GM12878 (cell line): ENCODE results near the gene KCNK1. TPM values are rescaled to one million over a fixed set of nuclear protein-coding genes. Genes with fewer than 3 reads are reported as not detected.
A peak's percentile ranks its signal among the peaks of the same experiment; 100 is the strongest.

Experiments
- ATAC-seq: fragments of 200-7000 bp; cut with Tn5 transposase; 3 replicates; pipeline ENCODE4 v1.9.1; 2020; ENCODE audit warnings: mild to moderate bottlenecking, moderate library complexity
- BruUV-seq: library from RNA; stranded (reverse); fragments of 400-500 nt; replicated peaks from 2 replicates; lab custom pipeline; 2021; lab: Mats Ljungman, UMichigan
- CTCF ChIA-PET: fragments of 300-600 bp; sonication (Branson Sonifier 250); formaldehyde crosslinking; extraction: SDS; loops from one replicate; lab custom pipeline; 2021; ENCODE audit warnings: inconsistent platforms; lab: Yijun Ruan, JAX
- POLR2A ChIA-PET: fragments of 350-600 bp; formaldehyde crosslinking; extraction: SDS; loops from one replicate; lab custom pipeline; 2021; ENCODE audit warnings: inconsistent platforms; lab: Charles Lee
- RAD21 ChIA-PET: fragments of 300-600 bp; sonication (Branson Sonifier 250); formaldehyde crosslinking; loops from one replicate; lab custom pipeline; 2023; ENCODE audit warnings: antibody characterized with exemption; ENCODE audit not compliant: unreplicated experiment; lab: Charles Lee
- SMC1A ChIA-PET: fragments of 300-600 bp; sonication (Branson Sonifier 250); formaldehyde crosslinking; loops from one replicate; lab custom pipeline; 2023; ENCODE audit not compliant: unreplicated experiment, uncharacterized antibody; lab: Charles Lee
- DNase-seq: peaks from one replicate; pipeline ENCODE4 v3.0.0-alpha.2; 2011; ENCODE audit warnings: low read depth, low spot score
- FAIRE-seq: peaks from 3 replicates; lab custom pipeline; 2011; peaks lifted over from hg19 to GRCh38; lab: Jason Lieb, UNC
- H2AFZ ChIP-seq: 2 replicates; pipeline ENCODE4 v1.6.0; 2011; ENCODE audit warnings: low read depth, low read length, control low read depth; ENCODE audit not compliant: control insufficient read depth
- H3K27ac ChIP-seq: 2 replicates; pipeline ENCODE4 v1.5.1; 2011; ENCODE audit warnings: control low read depth; ENCODE audit not compliant: control insufficient read depth, insufficient read depth
- H3K27me3 ChIP-seq, 2 experiments: replicated peaks in 1 of 2; 2 replicates each; pipeline versions ENCODE4 v1.6.0 to v1.6.1; 2011; ENCODE audit warnings: low read length in 1 of 2; ENCODE audit not compliant: control insufficient read depth in 2 of 2, insufficient read depth in 2 of 2
- H3K36me3 ChIP-seq, 2 experiments: 2 replicates each; pipeline ENCODE4 v1.5.1; 2011; ENCODE audit warnings: low read length in 1 of 2; ENCODE audit not compliant: control insufficient read depth in 2 of 2, insufficient read depth in 2 of 2
- H3K4me1 ChIP-seq: 2 replicates; pipeline ENCODE4 v1.6.1; 2011; ENCODE audit warnings: mild to moderate bottlenecking, low read length, moderate library complexity, mixed read lengths; ENCODE audit not compliant: control insufficient read depth, insufficient read depth
- H3K4me2 ChIP-seq: 2 replicates; pipeline ENCODE4 v1.6.0; 2011; ENCODE audit warnings: control low read depth; ENCODE audit not compliant: control insufficient read depth, insufficient read depth
- H3K4me3 ChIP-seq: fragments of 200-600 bp; sonication (generic); 2 replicates; pipeline ENCODE4 v1.5.1; 2016
- H3K79me2 ChIP-seq: 2 replicates; pipeline ENCODE4 v1.6.0; 2011; ENCODE audit warnings: low read length; ENCODE audit not compliant: control insufficient read depth, insufficient read depth
- H3K9ac ChIP-seq: 2 replicates; pipeline ENCODE4 v1.8.0; 2011; ENCODE audit warnings: low read length, control low read depth, mixed read lengths; ENCODE audit not compliant: control insufficient read depth, insufficient read depth
- H3K9me3 ChIP-seq: replicated peaks from 3 replicates; pipeline ENCODE4 v1.5.1; 2011; ENCODE audit warnings: mild to moderate bottlenecking, low read length; ENCODE audit not compliant: control insufficient read depth, insufficient read depth
- H4K20me1 ChIP-seq: 2 replicates; pipeline ENCODE4 v1.6.0; 2011; ENCODE audit not compliant: control insufficient read depth, insufficient read depth
- BHLHE40 ChIP-seq, 2 experiments: fragments of 450-650 bp in 1 of 2; IDR thresholded peaks; 2 replicates each; pipeline ENCODE4 v1.6.1; 2011 to 2017; ENCODE audit warnings: low read depth in 2 of 2, borderline replicate concordance in 1 of 2, improper control_type of control experiment in 1 of 2, low read length in 1 of 2, mild to moderate bottlenecking in 1 of 2
- CREM ChIP-seq: IDR thresholded peaks from 2 replicates; pipeline ENCODE4 v1.6.1; 2014; ENCODE audit warnings: antibody characterized with exemption, low read depth
- FOXK2 ChIP-seq: fragments of 450-650 bp; IDR thresholded peaks from 2 replicates; pipeline ENCODE4 v1.6.1; 2017; ENCODE audit warnings: mild to moderate bottlenecking, moderate library complexity
- IKZF1 ChIP-seq: fragments of 450-650 bp; conservative IDR thresholded peaks from 2 replicates; pipeline ENCODE4 v1.6.1; 2017; ENCODE audit warnings: antibody characterized with exemption, mild to moderate bottlenecking
- MEF2B ChIP-seq: fragments of 450-650 bp; IDR thresholded peaks from 2 replicates; pipeline ENCODE4 v1.6.1; 2018; ENCODE audit warnings: mild to moderate bottlenecking, moderate library complexity; ENCODE audit not compliant: partially characterized antibody, poor library complexity, severe bottlenecking
- NFYB ChIP-seq: IDR thresholded peaks from 2 replicates; pipeline ENCODE4 v1.6.1; 2011; ENCODE audit warnings: low read depth, mild to moderate bottlenecking, low read length, improper control_type of control experiment, moderate library complexity; ENCODE audit not compliant: insufficient read depth
- POU2F2 ChIP-seq: IDR thresholded peaks from 3 replicates; pipeline ENCODE4 v1.6.1; 2011; ENCODE audit warnings: low read depth, mild to moderate bottlenecking, low read length, borderline replicate concordance
- RUNX3 ChIP-seq: IDR thresholded peaks from 2 replicates; pipeline ENCODE4 v1.6.1; 2012; ENCODE audit warnings: low read length, inconsistent platforms
- ZNF207 ChIP-seq: fragments of 450-650 bp; IDR thresholded peaks from 2 replicates; pipeline ENCODE4 v1.6.1; 2014; ENCODE audit warnings: antibody characterized with exemption, mild to moderate bottlenecking, borderline replicate concordance
- WGBS: methylation state at CpG from one replicate; pipeline ENCODE4 v1.1.6; 2016; ENCODE audit warnings: low lambda C conversion rate; ENCODE audit not compliant: insufficient replicate concordance, insufficient coverage; ENCODE audit errors: missing lambda C conversion rate; 5-methylcytosine and 5-hydroxymethylcytosine counted together
- in situ Hi-C: fragments of 300-500 bp; cut with MboI; formaldehyde crosslinking; loops from 9 replicates; pipeline ENCODE4 v1.14.3; 2018; ENCODE audit warnings: mixed read lengths
- intact Hi-C: fragments of 100-400 bp; cut with micrococcal nuclease; formaldehyde crosslinking; loops from one replicate; pipeline ENCODE4 v1.14.2; 2022; ENCODE audit not compliant: unreplicated experiment
- polyA plus RNA-seq, 11 experiments: library from polyadenylated mRNA; depleted of rRNA in 4 of 11; unstranded in 6 of 11; stranded (reverse) in 5 of 11; fragments of >200 nt; fragmentation: Nextera tagmentation in 4 of 11; fragmentation: Illumina TruSeq in 1 of 11; extraction: Ambion mirVana in 4 of 11; extraction: Trizol in 1 of 11; gene quantifications; 1 replicate in 1 of 11; 2 replicates in 10 of 11; pipeline versions ENCODE4 v1.2.1 to v1.2.3, GENCODE V29; 2011 to 2016; ENCODE audit warnings: inconsistent platforms in 2 of 11, missing spikeins in 2 of 11, low read depth in 1 of 11
- total RNA-seq, 4 experiments: library from RNA; depleted of rRNA in 3 of 4; stranded (reverse); fragments of >200 nt in 3 of 4; fragmentation: Illumina TruSeq in 1 of 4; extraction: Trizol in 1 of 4; gene quantifications; 2 replicates each; pipeline versions ENCODE4 v1.2.1 to v1.2.3, GENCODE V29; 2013 to 2021

Gene KCNK1
- total and polyA plus RNA-seq, 10 of the 15 experiments (the other 5 are each of a cell fraction or from before 2014, with no cell fraction given), result 9.4 to 27.6 (median 15.1) TPM

- TF ChIP-seq CREM, result 0 out of 2 replicates have a peak, but pooled peaks have one; percentile 9
Measured at GRCh38 chr1:233606813-233607212, 7.1 kb upstream of the KCNK1 start (continued).

DNA sequence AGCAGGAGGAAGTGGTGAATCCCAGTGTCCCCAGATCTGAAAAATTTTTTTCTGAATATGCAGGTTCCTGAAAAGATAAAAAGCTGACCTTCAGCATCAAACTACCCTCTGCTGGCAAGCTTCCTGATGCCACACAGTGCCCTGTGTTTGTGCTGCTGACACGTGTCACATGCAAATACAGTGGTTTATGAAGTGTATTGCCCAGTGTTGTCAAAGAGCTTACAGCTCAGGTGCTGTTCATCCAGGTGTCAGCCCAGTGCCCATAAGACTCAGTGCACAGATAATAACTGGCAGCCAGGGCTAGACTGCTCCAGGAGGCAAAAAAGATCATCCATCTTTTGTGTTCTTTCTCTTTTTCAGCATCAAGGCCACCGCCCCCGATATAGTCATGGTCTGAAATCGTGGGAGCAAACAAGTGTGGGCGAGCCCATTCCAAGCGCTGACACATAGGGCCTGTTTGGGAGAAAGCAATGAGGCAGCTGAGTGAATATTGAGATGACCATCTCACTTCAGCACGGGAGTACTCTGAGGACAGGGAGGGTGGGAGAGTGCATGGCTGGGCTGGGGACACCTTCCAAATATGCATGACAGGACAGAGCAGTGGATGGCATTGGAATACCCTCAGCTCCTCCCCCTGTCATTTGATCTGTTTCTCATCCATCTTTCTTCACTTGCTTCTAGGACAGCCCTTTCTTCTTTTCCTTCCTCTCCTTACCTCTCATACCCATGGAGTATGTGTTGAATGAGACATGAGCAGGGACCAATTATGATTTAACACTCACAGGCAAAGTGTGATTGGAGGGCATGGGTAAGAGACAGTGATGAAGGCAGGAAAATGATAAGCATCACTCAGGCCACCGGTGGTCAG, 6.4 kb upstream of the KCNK1 start:
- in situ Hi-C loops, result no loop called here
- POLR2A ChIA-PET, result interaction anchor here (1.4 kb wide), 1 partner anchor 10 kb away, joined by 5 read pairs; no protein-coding TSS in a partner anchor
- FAIRE-seq, result no peak
- WGBS, result 43% methylated on average over 8 of the region's 8 CpGs
- intact Hi-C loops, result no loop called here
- DNase-seq, result no peak
- H3K9me3 ChIP-seq, result no peaks in the 10 kb centered on the region; the same call in 2 of the 3 replicates
- no peaks in the 10 kb centered on the region for H3K27me3 ChIP-seq
- H3K9ac ChIP-seq, result no peak overlapping the region
- no peaks in the 10 kb centered on the region for H3K79me2 ChIP-seq
- RAD21 ChIA-PET, result interaction anchor here (0.8 to 4.6 kb wide), 3 partner anchors 9 to 166 kb away, joined by 3 to 31 read pairs (median 3); no protein-coding TSS in a partner anchor
- peak overlapping the region; percentile 17; the same call in 1 of the 2 replicates for H2AFZ ChIP-seq
- no peaks in the 10 kb centered on the region for H4K20me1 ChIP-seq
- no peaks in the 10 kb centered on the region for H3K36me3 ChIP-seq
- no peak overlapping the region for H3K4me2 ChIP-seq
- ATAC-seq, result peak; percentile 90
- BruUV-seq, result no TSS peak
- no peak overlapping the region for H3K27ac ChIP-seq
- peaks cover 11% of the 10 kb centered on the region for H3K4me1 ChIP-seq
- SMC1A ChIA-PET, result interaction anchor here (1.0 to 3.8 kb wide), 9 partner anchors 9 to 166 kb away, joined by 3 to 29 read pairs (median 3); no protein-coding TSS in a partner anchor
- CTCF ChIA-PET, result interaction anchor here (0.6 to 1.3 kb wide), 5 partner anchors 12 to 1898 kb away, joined by 3 to 4 read pairs (median 3); no protein-coding TSS in a partner anchor
- H3K4me3 ChIP-seq, result no peak overlapping the region
- TF ChIP-seq MEF2B (no peak), FOXK2 (no peak), BHLHE40 (IDR thresholded peaks at IDR 0.05; ENCODE audit: borderline replicate concordance in 1 of 2, low read depth in 2 of 2, low read length in 1 of 2) (peak; percentile 82 to 88), IKZF1 (0 out of 2 replicates have a peak, but pooled peaks have one; percentile 31), POU2F2 (peak; percentile 92; the same call in 1 of the 3 replicates), ZNF207 (no peak), NFYB (0 out of 2 replicates have a peak, but pooled peaks have one; percentile 35), RUNX3 (peak; percentile 29; the same call in 1 of the 2 replicates), CREM (0 out of 2 replicates have a peak, but pooled peaks have one; percentile 5)
